Thoracic aorta (tissue), 2 donors: ENCODE measurements around the gene SAC3D1. TPM values are rescaled to one million over a fixed set of nuclear protein-coding genes. Genes with fewer than 3 reads are reported as not detected.
"Not testable (repeated sequence)": the region's sequence is repeated elsewhere in the genome, so short reads cannot be mapped to it uniquely, and the experiment has no call there.

Experiments
- ATAC-seq: fragments of 150-250 bp; one replicate; pipeline ENCODE4 v1.8.0; 2017; ENCODE audit warnings: low read depth; ENCODE audit not compliant: insufficient number of reproducible peaks, low FRiP score
- DNase-seq: peaks from one replicate; pipeline ENCODE4 v3.0.0-alpha.2; 2020; ENCODE audit warnings: low spot score
- H3K27ac ChIP-seq, 2 donors: fragments of 200-600 bp; sonication (generic); 1 replicate in 1 of 2; 2 replicates in 1 of 2; pipeline ENCODE4 v1.5.1; 2016; ENCODE audit warnings: mild to moderate bottlenecking in 2 of 2, moderate library complexity in 2 of 2
- H3K27me3 ChIP-seq: fragments of 200-600 bp; sonication (generic); replicated peaks from 2 replicates; pipeline ENCODE4 v1.6.0; 2016; ENCODE audit warnings: mild to moderate bottlenecking; ENCODE audit not compliant: insufficient read depth
- H3K36me3 ChIP-seq: fragments of 200-600 bp; sonication (generic); one replicate; pipeline ENCODE4 v1.5.1; 2016
- H3K4me1 ChIP-seq, 2 donors: fragments of 200-600 bp; sonication (generic); 1 replicate in 1 of 2; 2 replicates in 1 of 2; pipeline versions ENCODE4 v1.5.1 to v1.6.0; 2016; ENCODE audit warnings: low read depth in 2 of 2, mild to moderate bottlenecking in 1 of 2; ENCODE audit not compliant: control insufficient read depth in 1 of 2
- H3K4me3 ChIP-seq: fragments of 200-600 bp; sonication (generic); 2 replicates; pipeline ENCODE4 v1.5.1; 2016; ENCODE audit warnings: mild to moderate bottlenecking
- H3K9me3 ChIP-seq: fragments of 200-600 bp; sonication (generic); 2 replicates; pipeline ENCODE4 v1.5.1; 2016
- total RNA-seq, 2 donors: library from RNA; depleted of rRNA; stranded (reverse); fragments of >200 nt; gene quantifications; one replicate each; pipeline versions ENCODE4 v1.1.0 to v1.2.3, GENCODE V29; 2016
- TF ChIP-seq, protein P1 (sequence below): fragments of 200-600 bp; sonication (generic); IDR thresholded peaks from one replicate; pipeline ENCODE4 v1.5.1; 2019; ENCODE audit warnings: antibody characterized with exemption

SAC3D1 gene
- total RNA-seq, 2 donors from 2014 or later: 4.7 to 18.0 TPM

DNA sequence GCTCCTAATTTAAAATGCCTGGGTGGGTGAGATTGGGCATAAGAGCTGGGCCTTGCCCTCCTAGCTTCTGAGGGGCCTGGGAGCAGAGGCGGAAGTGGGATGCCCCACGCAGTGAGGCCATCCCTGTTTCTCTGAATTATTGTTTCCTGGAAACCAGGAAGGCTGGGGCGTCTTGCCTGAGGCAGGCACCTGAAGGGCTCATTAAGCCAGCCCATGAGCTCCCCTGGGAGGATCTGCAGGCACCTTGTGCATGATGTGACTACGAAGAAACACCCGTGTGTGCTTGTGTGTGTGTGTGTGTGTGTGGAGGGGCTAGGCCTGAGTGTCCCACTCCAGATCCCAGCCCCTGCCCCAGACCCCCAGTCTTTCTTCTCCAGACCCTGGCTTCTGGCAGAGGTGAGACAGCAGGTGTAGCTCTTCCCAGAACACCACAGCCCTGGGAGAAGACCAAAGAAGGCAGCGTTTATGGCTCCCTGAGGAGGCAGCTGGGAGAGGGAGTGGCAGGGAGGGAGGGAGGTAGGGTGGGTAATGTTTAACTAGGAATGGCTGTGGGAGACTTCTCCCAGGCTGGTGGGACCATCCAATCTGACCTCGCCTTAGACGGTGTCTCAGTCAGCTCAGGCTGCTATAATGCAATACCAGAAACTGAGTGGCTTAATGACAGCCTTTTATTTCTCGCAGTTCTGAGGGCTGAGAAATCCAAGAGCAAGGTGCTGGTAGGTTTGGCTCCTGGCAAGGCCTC is 42.1 kb upstream of the SAC3D1 start:
- no peaks in the 10 kb centered on the region for H3K9me3 ChIP-seq
- H3K27me3 ChIP-seq: no peaks in the 10 kb centered on the region
- H3K4me1 ChIP-seq: peaks cover 5 to 13% of the 10 kb centered on the region in 2 donors
- TF ChIP-seq, protein P1, sequence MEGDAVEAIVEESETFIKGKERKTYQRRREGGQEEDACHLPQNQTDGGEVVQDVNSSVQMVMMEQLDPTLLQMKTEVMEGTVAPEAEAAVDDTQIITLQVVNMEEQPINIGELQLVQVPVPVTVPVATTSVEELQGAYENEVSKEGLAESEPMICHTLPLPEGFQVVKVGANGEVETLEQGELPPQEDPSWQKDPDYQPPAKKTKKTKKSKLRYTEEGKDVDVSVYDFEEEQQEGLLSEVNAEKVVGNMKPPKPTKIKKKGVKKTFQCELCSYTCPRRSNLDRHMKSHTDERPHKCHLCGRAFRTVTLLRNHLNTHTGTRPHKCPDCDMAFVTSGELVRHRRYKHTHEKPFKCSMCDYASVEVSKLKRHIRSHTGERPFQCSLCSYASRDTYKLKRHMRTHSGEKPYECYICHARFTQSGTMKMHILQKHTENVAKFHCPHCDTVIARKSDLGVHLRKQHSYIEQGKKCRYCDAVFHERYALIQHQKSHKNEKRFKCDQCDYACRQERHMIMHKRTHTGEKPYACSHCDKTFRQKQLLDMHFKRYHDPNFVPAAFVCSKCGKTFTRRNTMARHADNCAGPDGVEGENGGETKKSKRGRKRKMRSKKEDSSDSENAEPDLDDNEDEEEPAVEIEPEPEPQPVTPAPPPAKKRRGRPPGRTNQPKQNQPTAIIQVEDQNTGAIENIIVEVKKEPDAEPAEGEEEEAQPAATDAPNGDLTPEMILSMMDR: no peak
- ATAC-seq (no peak), DNase-seq (no peak)
- no peak overlapping the region for H3K4me3 ChIP-seq
- H3K27ac ChIP-seq: no peak overlapping the region
- H3K36me3 ChIP-seq: no peaks in the 10 kb centered on the region

DNA sequence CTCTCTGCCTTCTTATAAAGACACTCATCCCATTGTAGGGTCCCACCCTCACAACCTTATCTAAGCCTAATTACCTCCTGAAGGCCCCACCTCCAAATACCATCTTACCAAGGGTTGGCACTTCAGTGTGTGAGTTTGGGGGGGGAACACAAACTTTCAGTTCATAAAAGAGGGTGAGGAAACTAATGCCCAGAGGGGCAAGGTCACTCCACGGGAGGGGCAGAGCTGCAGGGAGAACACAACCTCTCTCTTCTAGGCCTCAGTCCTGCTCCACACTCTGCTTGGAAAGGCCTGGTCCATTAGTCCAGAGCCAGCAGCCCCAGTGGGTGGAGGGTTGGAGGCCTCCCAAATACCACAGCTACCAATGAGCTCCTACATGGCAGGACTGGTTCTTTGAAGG is 41.5 kb upstream of the SAC3D1 start:
- Histone ChIP-seq H3K9me3 (no peaks in the 10 kb centered on the region), H3K4me1 (peaks cover 5 to 13% of the 10 kb centered on the region in 2 donors), H3K36me3 (no peaks in the 10 kb centered on the region), H3K27ac (no peak overlapping the region), H3K27me3 (no peaks in the 10 kb centered on the region), H3K4me3 (no peak overlapping the region)
- TF ChIP-seq, protein P1: no peak
- DNase-seq (no peak), ATAC-seq (no peak)

DNA sequence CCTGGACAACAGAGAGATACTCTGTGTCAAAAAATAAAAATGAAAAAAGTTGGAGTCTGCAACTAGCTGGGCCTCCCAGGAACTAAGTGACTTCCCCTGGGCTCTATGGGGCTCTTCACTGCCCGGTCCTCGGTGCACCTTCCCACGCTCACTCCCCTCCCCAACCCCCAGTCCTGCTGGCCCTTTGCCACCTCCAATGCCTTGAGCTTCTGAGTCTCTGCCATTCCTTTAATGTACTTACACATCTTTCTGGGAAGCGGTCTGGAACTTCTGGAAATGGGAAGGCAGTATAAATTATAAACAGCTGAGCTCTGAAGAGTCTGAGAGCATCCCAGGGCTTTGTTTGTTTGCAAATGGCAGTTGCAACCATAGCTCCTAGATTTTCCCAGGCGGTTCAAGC is 38.3 kb upstream of the SAC3D1 start:
- ATAC-seq (no peak), DNase-seq (no peak)
- H3K36me3 ChIP-seq: no peaks in the 10 kb centered on the region
- TF ChIP-seq, protein P1: no peak
- H3K9me3 ChIP-seq: no peaks in the 10 kb centered on the region
- H3K4me3 ChIP-seq: no peak overlapping the region
- no peaks in the 10 kb centered on the region for H3K27me3 ChIP-seq
- H3K4me1 ChIP-seq: no peaks in the 10 kb centered on the region
- H3K27ac ChIP-seq: no peak overlapping the region

DNA sequence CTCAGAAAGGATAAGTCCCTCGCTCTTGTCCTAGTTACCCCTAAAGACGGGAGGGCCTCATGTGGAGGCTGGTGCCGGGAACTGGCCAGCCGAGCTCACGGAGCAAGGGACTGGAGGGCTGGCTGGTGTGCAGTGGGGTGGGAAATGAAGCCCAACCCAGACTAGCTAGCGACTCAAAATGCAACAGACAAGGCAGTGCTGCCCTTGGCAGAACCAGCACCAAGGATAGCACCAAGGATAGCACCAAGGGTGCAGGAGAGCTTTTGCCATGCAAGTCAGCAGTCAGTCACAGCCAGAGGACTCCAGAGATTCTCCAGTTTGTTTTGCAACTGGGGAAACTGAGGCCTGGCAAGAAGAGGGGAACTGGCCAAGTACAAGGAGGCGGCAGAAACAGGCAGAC is 37.7 kb upstream of the SAC3D1 start:
- H3K4me3 ChIP-seq: no peak overlapping the region
- TF ChIP-seq, protein P1: no peak
- no peaks in the 10 kb centered on the region for H3K9me3 ChIP-seq
- DNase-seq (no peak), ATAC-seq (no peak)
- no peaks in the 10 kb centered on the region for H3K4me1 ChIP-seq
- no peak overlapping the region for H3K27ac ChIP-seq
- no peaks in the 10 kb centered on the region for H3K36me3 ChIP-seq
- H3K27me3 ChIP-seq: no peaks in the 10 kb centered on the region

DNA sequence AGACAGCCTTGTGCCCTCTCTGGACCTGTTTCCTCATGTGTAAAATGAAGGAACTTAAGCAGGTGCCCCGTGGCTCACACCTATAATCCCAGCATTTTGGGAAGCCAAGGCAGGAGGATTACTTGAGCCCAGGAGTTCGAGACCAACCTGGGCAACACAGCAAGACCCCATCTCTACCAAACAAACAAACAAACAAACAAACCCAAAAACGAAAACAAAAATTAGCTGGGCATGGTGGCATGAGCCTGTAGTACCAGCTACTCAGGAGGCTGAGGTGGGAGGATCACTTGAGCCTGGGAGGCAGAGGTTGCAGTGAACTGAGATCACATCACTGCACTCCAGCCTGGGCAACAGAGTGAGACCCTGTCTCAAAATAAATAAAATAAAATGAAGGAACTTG is 37.0 kb upstream of the SAC3D1 start:
- H3K9me3 ChIP-seq, H3K4me1 ChIP-seq, H3K36me3 ChIP-seq, H3K27me3 ChIP-seq, H3K4me3 ChIP-seq, H3K27ac ChIP-seq, DNase-seq, ATAC-seq: not testable (repeated sequence)

DNA sequence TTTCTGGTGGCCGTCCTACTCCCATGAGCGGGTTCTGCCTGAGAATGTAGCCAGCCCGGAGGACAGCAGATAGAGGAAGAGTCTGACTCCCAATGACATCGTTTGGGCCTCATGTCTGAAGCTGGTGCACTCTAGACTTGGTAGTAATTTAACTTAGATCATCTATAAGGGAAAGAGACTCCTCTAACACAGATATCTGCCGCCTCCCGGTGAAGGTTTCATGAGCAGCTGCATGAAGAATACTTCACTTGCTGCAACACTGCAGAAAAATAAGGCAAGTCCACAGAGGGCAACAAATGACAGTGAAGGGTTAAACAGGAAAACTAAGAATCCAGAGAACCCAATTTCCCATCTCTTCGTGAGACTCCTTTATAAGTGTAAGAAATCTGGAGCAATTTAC is 33.0 kb upstream of the SAC3D1 start:
- H3K4me3 ChIP-seq: no peak overlapping the region
- H3K9me3 ChIP-seq: no peaks in the 10 kb centered on the region
- H3K36me3 ChIP-seq: no peaks in the 10 kb centered on the region
- no peaks in the 10 kb centered on the region for H3K27me3 ChIP-seq
- H3K27ac ChIP-seq: no peak overlapping the region
- DNase-seq: no peak
- TF ChIP-seq, protein P1: no peak
- peaks cover 1 to 3% of the 10 kb centered on the region in 2 donors for H3K4me1 ChIP-seq
- no peak for ATAC-seq
